Nucleus accumbens (tissue), 56 donors: Measurements from ENCODE around the gene IL17RC.

Source experiments
- DNase-seq, 56 donors: peaks; one replicate each; lab custom pipeline; 2025; lab: John Stamatoyannopoulos, UW

The IL17RC gene

GRCh38 chr3:9970020-9970652 lies 53.2 kb downstream of the IL17RC start:
- no peak for DNase-seq

DNA sequence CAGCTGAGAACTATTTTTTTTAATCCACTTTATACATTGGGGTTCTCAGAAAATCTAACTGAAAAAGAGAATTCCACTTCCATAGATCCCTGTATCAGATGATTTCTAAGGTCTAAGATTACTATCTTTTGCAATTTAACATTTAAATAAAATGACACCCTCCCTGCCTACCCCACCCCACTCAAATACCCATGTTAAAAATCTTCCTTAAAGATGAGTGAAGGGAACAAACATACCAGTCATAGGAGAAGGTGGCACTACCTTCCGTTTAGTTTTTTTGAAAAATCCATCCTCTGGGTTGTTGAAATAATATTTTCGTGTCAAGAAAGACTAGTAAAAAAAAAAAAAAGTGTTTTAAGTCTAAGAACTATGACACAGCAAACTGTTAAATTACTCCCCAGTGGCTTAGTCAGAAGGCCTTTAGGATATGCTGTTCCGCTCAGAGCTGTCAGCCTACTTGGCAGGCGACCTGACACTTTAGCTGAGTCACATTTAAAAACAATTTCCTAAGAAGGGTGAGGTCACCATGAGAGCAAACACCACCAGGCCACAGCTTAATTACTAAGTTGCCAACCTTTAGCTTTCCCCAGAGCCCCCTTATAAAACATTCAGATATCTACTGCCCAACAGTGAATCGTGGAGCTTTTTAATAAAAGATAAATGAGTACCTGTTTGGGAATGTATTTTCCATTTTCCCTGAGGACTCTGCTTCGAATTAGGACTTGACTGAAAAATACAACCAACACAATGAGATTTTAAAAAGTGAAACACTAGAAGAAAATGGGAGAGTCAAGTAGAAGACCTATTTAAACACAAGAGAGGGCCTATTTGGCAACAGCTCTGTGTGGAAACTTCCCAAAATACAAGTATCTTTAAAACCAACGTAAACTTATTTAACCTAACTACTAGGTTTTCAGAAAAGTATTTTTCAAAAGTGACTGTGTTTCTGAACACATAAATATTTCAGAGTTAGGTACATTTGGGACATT lies 60.1 kb downstream of the IL17RC start:
- peak in 25 of 56 donors; percentile 2 to 54 (median 22) for DNase-seq

GRCh38 chr3:9978710-9979305 lies 61.9 kb downstream of the IL17RC start:
- DNase-seq = no peak

DNA sequence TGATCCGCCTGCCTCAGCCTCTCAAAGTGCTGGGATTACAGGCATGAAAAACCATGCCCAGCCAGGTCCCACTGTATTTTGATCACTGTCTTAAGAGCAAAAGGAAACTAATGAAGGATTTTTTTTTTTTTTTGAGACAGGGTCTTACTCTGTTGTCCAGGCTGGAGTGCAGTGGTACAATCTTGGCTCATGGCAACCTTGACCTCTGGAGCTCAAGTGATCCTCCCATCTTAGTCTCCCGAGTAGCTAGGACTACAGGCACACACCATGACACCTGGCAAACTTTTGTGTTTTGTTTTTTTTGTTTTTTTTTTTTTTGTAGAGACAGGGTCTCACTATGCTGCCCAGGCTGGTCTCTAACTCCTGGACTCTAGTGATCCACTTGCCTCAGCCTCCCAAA lies 63.4 kb downstream of the IL17RC start:
- DNase-seq = no peak
